ENCODE data around the gene MAP1A. TPM values are rescaled to one million over a fixed set of nuclear protein-coding genes. Genes with fewer than 3 reads are reported as not detected.
A peak's percentile ranks its signal among the peaks of the same experiment; 100 is the strongest.

Gene MAP1A
- total and polyA plus RNA-seq, 2 experiments from 2014 or later = 0.81 to 2.0 TPM

- H2AFZ ChIP-seq = no peak overlapping the region
- no peaks in the 10 kb centered on the region for H3F3A ChIP-seq (replicated peaks; ENCODE audit: low read depth)
- H3K4me2 ChIP-seq = peak overlapping the region; percentile 73
- H3K9me2 ChIP-seq (ENCODE audit: insufficient read depth) = no peaks in the 10 kb centered on the region
- H4K20me1 ChIP-seq (replicated peaks; ENCODE audit: insufficient read depth) = peaks cover 13% of the 10 kb centered on the region
- H3K4me3 ChIP-seq = peak overlapping the region; percentile 72
- no peak for TF ChIP-seq EZH2 (IDR thresholded peaks at IDR 0.05; ENCODE audit: low read depth, unreplicated experiment)
- TF ChIP-seq NANOG (IDR thresholded peaks at IDR 0.05; ENCODE audit: borderline replicate concordance) = no peak
- TF ChIP-seq, protein P1, sequence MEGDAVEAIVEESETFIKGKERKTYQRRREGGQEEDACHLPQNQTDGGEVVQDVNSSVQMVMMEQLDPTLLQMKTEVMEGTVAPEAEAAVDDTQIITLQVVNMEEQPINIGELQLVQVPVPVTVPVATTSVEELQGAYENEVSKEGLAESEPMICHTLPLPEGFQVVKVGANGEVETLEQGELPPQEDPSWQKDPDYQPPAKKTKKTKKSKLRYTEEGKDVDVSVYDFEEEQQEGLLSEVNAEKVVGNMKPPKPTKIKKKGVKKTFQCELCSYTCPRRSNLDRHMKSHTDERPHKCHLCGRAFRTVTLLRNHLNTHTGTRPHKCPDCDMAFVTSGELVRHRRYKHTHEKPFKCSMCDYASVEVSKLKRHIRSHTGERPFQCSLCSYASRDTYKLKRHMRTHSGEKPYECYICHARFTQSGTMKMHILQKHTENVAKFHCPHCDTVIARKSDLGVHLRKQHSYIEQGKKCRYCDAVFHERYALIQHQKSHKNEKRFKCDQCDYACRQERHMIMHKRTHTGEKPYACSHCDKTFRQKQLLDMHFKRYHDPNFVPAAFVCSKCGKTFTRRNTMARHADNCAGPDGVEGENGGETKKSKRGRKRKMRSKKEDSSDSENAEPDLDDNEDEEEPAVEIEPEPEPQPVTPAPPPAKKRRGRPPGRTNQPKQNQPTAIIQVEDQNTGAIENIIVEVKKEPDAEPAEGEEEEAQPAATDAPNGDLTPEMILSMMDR (conservative IDR thresholded peaks at IDR 0.05; ENCODE audit: low read depth in 2 of 2) = no peak
- 0 out of 2 replicates have a peak, but pooled peaks have one; percentile 20 for TF ChIP-seq CREB1 (CRISPR knock-in tag; IDR thresholded peaks at IDR 0.05; ENCODE audit: low read depth)
- no peak for TF ChIP-seq STAT1 (IDR thresholded peaks at IDR 0.05; ENCODE audit: unreplicated experiment)
- no peak for TF ChIP-seq POLR2AphosphoS5 (IDR thresholded peaks at IDR 0.05; ENCODE audit: low read depth)
- TF ChIP-seq JUNB (IDR thresholded peaks at IDR 0.05; ENCODE audit: unreplicated experiment) = no peak
- peak; percentile 89 for TF ChIP-seq ZNF462 (CRISPR knock-in tag; IDR thresholded peaks at IDR 0.05)
- peaks cover 48% of the 10 kb centered on the region for H3K36me3 Mint-ChIP-seq (ENCODE audit: low read depth)
- peaks cover 19% of the 10 kb centered on the region for H3K4me1 ChIP-seq (ENCODE audit: insufficient read depth)
- H3K27me3 Mint-ChIP-seq (ENCODE audit: insufficient read depth, low read depth, poor library complexity) = peaks cover 10% of the 10 kb centered on the region
- peak; percentile 66 for DNase-seq (ENCODE audit: low spot score)
- H3K9me3 Mint-ChIP-seq = no peaks in the 10 kb centered on the region
- peak overlapping the region; percentile 99 for H3K27ac Mint-ChIP-seq
- H3K27ac ChIP-seq (ENCODE audit: low read depth) = peak overlapping the region; percentile 82
- no peaks in the 10 kb centered on the region for H3K27me3 ChIP-seq (ENCODE audit: insufficient read depth)
- H3K79me2 ChIP-seq (replicated peaks; ENCODE audit: insufficient read depth) = peaks cover 48% of the 10 kb centered on the region
- ATAC-seq = peak; percentile 71
- peak overlapping the region; percentile 94 for H3K4me3 Mint-ChIP-seq
- H3K4me1 Mint-ChIP-seq = peaks cover 31% of the 10 kb centered on the region
- H3K36me3 ChIP-seq (ENCODE audit: insufficient read depth) = peaks cover 37% of the 10 kb centered on the region; the same call in 1 of the 2 replicates
These were observed 25.1 kb upstream of the MAP1A start for GRCh38 chr15:43492266-43492665.
